Measurements from ENCODE around the gene EGFR.
"Not testable (repeated sequence)": the region's sequence is repeated elsewhere in the genome, so short reads cannot be mapped to it uniquely, and the experiment has no call there.

Gene EGFR

GRCh38 chr7:55155351-55156117 is 136.7 kb downstream of the EGFR start:
- FAIRE-seq: no peak

DNA sequence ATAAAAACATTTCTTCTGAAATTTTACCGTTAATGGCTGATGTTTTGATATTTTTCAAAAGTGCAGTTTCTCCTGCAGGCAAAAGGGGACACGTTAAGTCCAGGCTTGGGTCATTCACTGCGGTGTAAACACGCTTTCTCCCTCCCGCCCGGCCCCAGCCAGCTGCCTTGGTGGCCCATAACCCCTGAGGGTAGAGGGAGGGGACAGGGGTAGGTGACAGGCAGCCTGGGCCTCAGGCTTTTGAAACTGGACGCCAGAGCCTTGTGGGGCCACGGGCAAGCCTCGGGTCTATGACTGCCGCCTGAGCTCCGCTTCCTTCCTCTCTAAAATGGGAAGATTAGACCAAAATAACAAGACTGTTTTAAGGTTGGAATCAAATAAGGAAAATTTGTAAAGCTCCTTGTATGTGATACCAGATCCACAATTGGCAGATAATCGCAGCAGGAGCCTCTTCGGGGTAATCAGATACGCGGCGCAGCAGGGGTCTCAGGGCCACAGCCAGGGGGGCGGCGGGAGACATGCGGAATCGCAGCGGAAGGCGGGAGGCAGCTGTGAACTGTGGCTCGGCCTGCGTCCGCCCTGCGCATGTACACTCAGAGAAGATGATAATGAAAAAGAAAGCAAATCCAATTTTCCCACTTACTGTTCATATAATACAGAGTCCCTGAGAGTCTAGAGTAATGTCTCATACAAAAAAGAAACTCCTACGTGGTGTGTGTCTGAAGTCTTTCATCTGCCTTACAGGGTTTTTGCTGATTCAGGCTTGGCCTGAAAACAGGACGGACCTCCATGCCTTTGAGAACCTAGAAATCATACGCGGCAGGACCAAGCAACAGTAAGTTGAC is 138.3 kb downstream of the EGFR start:
- FAIRE-seq: no peak

GRCh38 chr7:55157764-55158105 is 138.9 kb downstream of the EGFR start:
- FAIRE-seq: no peak

DNA sequence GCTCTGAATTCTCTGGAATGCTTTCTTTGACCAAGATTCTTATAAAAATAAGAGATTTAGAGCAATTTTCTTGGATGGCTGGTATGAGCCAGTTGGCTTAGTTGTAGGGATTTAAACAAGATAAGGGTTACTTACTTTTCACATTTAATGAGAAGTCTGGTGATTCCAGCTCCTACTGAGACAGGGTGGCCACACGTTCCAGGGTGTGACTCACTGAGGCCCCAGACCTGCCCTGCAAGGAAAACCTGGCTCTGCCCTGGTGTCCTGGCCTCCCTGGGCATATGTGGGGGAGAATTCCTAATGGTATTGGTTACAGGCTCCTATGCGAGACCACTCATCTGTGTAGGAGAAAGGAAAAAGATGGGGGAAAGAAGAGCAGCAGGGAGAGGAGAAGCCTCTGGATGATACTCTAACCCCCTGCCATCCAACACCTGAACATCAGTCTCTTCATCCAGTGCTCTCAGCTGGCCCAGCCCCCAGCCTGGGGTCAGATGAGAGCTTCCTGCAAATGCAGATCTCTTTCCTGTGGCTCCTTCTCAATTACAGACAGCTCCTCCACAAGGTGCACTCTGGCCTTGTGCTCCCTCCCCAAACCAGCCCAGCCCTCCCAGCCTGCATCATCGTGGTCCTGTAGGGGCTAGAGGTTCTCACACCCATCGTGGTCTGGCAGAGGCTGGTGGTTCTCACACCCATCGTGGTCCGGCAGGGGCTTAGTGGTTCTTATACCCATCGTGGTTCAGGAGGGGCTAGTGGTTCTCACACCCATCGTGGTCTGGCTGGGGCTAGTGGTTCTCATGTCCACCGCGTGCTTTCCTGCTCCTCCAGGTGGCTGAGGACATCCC is 139.9 kb downstream of the EGFR start:
- no peak for FAIRE-seq

DNA sequence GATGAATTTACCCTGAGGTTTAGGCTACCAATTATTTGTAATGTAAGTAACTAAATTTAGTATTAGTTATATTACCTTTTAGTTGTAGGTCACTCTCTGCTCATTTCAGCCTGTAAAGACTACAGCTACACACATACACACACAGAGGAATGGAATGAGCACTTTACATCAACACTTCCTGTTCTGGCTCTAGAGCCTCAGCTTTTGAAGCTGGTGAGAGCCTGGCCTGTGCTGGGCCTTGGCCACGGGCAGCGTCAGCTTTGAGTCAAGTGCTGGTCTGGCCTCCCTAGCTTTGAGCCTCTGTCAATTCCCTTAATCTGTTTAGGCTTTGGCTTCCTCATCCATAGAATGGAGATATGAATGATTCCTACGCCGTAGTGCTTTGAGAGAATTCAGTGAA is 141.7 kb downstream of the EGFR start:
- FAIRE-seq: no peak

GRCh38 chr7:55161154-55161687 is 142.4 kb downstream of the EGFR start:
- FAIRE-seq: no peak

DNA sequence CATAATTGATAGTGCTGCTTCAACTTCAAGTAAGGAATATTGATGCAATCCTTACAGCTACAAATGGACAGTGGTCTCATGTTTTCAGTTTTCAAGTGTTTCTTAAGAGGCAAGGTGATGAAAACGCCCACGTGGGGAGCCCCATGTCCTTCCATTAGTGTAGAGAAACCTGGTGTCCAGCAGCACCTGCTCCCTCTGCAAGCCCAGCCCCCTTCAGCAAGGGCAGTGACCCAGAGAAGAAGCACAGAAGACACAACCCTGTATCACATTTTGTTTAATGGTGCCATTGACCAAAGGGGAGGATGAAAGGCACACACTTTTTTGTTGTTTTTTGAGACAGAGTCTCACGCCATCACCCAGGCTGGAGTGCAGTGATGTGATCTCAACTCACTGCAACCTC is 143.7 kb downstream of the EGFR start:
- FAIRE-seq: no peak

DNA sequence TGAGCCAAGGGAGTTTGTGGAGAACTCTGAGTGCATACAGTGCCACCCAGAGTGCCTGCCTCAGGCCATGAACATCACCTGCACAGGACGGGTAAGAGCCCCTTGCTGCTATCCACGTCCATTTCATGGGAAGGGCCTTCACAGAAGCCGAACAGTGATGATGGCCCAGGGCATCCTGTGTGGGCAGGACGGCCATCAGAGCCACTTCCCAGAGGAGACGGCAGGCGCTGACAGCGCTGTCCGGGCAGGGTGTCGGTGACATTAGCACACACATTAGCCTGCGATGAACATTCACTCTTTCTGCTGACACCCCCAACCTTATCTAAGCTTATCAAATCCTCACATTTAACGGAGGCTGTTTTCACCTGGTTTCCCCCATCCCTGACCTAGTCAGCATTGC is 144.9 kb downstream of the EGFR start:
- no peak for FAIRE-seq

- no peak for FAIRE-seq
Measured at GRCh38 chr7:55164527-55164926, 145.7 kb downstream of the EGFR start.

- no peak for FAIRE-seq
Measured at GRCh38 chr7:55165176-55165861, 146.5 kb downstream of the EGFR start.

DNA sequence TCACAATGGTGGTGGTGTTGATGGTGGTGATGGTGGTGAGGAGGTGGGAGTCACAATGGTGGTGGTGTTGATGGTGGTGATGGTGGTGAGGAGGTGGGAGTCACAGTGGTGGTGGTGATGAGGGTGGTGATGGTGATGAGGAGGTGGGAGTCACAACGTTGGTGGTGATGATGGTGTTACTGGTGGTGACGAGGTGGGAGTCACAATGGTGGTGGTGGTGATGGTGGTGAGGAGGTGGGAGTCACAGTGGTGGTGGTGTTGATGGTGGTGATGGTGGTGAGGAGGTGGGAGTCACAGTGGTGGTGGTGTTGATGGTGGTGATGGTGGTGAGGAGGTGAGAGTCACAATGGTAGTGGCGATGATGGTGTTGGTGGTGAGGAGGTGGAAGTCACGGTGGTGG is 148.5 kb downstream of the EGFR start:
- FAIRE-seq: not testable (repeated sequence)

DNA sequence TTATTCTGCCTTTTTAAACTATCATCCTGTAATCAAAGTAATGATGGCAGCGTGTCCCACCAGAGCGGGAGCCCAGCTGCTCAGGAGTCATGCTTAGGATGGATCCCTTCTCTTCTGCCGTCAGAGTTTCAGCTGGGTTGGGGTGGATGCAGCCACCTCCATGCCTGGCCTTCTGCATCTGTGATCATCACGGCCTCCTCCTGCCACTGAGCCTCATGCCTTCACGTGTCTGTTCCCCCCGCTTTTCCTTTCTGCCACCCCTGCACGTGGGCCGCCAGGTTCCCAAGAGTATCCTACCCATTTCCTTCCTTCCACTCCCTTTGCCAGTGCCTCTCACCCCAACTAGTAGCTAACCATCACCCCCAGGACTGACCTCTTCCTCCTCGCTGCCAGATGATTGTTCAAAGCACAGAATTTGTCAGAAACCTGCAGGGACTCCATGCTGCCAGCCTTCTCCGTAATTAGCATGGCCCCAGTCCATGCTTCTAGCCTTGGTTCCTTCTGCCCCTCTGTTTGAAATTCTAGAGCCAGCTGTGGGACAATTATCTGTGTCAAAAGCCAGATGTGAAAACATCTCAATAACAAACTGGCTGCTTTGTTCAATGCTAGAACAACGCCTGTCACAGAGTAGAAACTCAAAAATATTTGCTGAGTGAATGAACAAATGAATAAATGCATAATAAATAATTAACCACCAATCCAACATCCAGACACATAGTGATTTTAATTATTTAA is 151.7 kb downstream of the EGFR start:
- no peak for FAIRE-seq

DNA sequence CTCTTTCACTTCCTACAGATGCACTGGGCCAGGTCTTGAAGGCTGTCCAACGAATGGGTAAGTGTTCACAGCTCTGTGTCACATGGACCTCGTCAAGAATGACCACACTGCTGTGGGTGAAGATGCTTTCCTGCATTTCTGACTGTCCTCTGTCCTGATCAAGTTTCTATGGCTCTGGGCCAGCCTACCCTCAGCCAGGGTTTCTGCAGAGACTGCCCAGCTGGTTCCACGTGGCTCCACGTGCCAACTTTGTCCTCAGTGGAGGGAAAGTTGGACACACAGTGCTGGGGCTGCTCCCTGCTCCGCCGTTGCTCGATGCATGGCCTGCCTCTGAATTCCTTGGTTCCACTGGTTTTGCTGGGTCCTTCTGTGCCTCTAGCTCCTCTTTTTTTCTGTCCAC is 152.3 kb downstream of the EGFR start:
- no peak for FAIRE-seq

- FAIRE-seq: no peak
Measured at GRCh38 chr7:55172161-55172560, 153.3 kb downstream of the EGFR start.

GRCh38 chr7:55172881-55173609 is 154.2 kb downstream of the EGFR start:
- no peak for FAIRE-seq

GRCh38 chr7:55173671-55174070 is 154.9 kb downstream of the EGFR start:
- no peak for FAIRE-seq

- no peak for FAIRE-seq
Measured at GRCh38 chr7:55174456-55174855, 155.6 kb downstream of the EGFR start.

- no peak for FAIRE-seq
Measured at GRCh38 chr7:55174856-55175255, 156.0 kb downstream of the EGFR start.

- FAIRE-seq: no peak
Measured at GRCh38 chr7:55177068-55177530, 158.3 kb downstream of the EGFR start.

- FAIRE-seq: no peak
Measured at GRCh38 chr7:55177589-55178261, 158.9 kb downstream of the EGFR start.
